Fibroblast of villous mesenchyme (primary cell): ENCODE results near the gene MTG2. TPM values are rescaled to one million over a fixed set of nuclear protein-coding genes. Genes with fewer than 3 reads are reported as not detected.

Experiments
- DNase-seq: peaks from one replicate; pipeline ENCODE4 v3.0.0-alpha.2; 2010; ENCODE audit warnings: low read depth
- H3K4me3 ChIP-seq: 2 replicates; pipeline ENCODE4 v1.5.1; 2011; ENCODE audit warnings: low read depth, mild to moderate bottlenecking, low read length
- CTCF ChIP-seq: IDR thresholded peaks from 2 replicates; pipeline ENCODE4 v1.5.1; 2012; ENCODE audit warnings: low read depth, mild to moderate bottlenecking, low read length; ENCODE audit not compliant: insufficient read depth
- total RNA-seq: library from RNA; depleted of rRNA; stranded (reverse); fragments of >200 nt; gene quantifications from 2 replicates; pipeline ENCODE4 v1.2.3, GENCODE V29; 2012

The MTG2 gene
- total RNA-seq, 1 donor, result 19.9 TPM

GRCh38 chr20:62202676-62203377 is 20.0 kb downstream of the MTG2 start:
- TF ChIP-seq CTCF, result no peak
- H3K4me3 ChIP-seq, result no peak overlapping the region
- DNase-seq, result no peak

- no peak for DNase-seq
- no peak for TF ChIP-seq CTCF
- H3K4me3 ChIP-seq, result no peak overlapping the region
These were observed 20.7 kb downstream of the MTG2 start for GRCh38 chr20:62203378-62204030.

- no peak for DNase-seq
- H3K4me3 ChIP-seq, result no peak overlapping the region
- TF ChIP-seq CTCF, result no peak
These were observed 23.0 kb downstream of the MTG2 start for GRCh38 chr20:62205618-62206387.

GRCh38 chr20:62206388-62206775 is 23.6 kb downstream of the MTG2 start:
- no peak overlapping the region for H3K4me3 ChIP-seq
- TF ChIP-seq CTCF, result no peak
- no peak for DNase-seq

- no peak overlapping the region for H3K4me3 ChIP-seq
- no peak for DNase-seq
- TF ChIP-seq CTCF, result no peak
These were observed 25.4 kb downstream of the MTG2 start for GRCh38 chr20:62208061-62208794.
